ENCODE results near the gene PELI1. TPM values are rescaled to one million over a fixed set of nuclear protein-coding genes. Genes with fewer than 3 reads are reported as not detected.

The PELI1 gene
- total and polyA plus RNA-seq, 4 donors = 21.9 to 45.4 (median 39.0) TPM

DNA sequence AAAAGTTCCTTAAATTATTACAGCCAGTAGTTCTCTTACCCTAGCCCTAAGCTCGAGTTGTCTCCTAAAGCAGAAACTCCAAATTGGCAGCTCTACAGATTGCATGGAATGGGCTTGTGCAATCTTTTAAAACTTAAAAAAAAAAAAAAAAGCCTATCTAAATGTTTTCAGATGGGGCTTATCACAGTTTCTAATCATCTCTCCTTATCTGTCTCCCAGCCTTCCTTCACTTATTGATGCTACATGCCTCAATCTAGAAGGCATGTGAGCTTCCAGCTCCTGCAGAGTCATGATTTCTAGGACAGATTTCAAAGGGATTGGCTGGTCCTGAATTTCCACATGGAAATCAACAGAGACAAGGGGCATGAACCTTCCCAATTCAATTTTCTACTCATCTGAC, 33.1 kb upstream of the PELI1 start:
- no peak for DNase-seq (ENCODE audit: low read depth in 4 of 6, low spot score in 6 of 6)
- H3K4me3 ChIP-seq (ENCODE audit: low read depth, low read length) = no peak overlapping the region
- WGBS (ENCODE audit: insufficient coverage) = no CpG with 5 or more reads among the region's 1 CpG
- no peaks in the 10 kb centered on the region for H3K27me3 ChIP-seq (ENCODE audit: control insufficient read depth, insufficient read depth, low read length)
- no peaks in the 10 kb centered on the region for H3K9me3 ChIP-seq (ENCODE audit: control insufficient read depth, insufficient read depth, low read length)
- H3K27ac ChIP-seq (ENCODE audit: low read depth, low read length) = no peak overlapping the region
- H3K4me1 ChIP-seq (ENCODE audit: control insufficient read depth, insufficient read depth, low read length) = no peaks in the 10 kb centered on the region
- no peaks in the 10 kb centered on the region for H3K36me3 ChIP-seq (ENCODE audit: control insufficient read depth, insufficient read depth, low read length)

GRCh38 chr2:64175419-64176197, 31.4 kb upstream of the PELI1 start:
- Histone ChIP-seq H3K9me3 (ENCODE audit: control insufficient read depth, insufficient read depth, low read length) (no peaks in the 10 kb centered on the region), H3K36me3 (ENCODE audit: control insufficient read depth, insufficient read depth, low read length) (no peaks in the 10 kb centered on the region), H3K4me1 (ENCODE audit: control insufficient read depth, insufficient read depth, low read length) (no peaks in the 10 kb centered on the region), H3K4me3 (ENCODE audit: low read depth, low read length) (no peak overlapping the region), H3K27me3 (ENCODE audit: control insufficient read depth, insufficient read depth, low read length) (no peaks in the 10 kb centered on the region), H3K27ac (ENCODE audit: low read depth, low read length) (no peak overlapping the region)
- WGBS (ENCODE audit: insufficient coverage) = 88% methylated on average over 4 of the region's 5 CpGs
- DNase-seq (ENCODE audit: low read depth in 4 of 6, low spot score in 6 of 6) = no peak

- no peak overlapping the region for H3K27ac ChIP-seq (ENCODE audit: low read depth, low read length)
- no peaks in the 10 kb centered on the region for H3K36me3 ChIP-seq (ENCODE audit: control insufficient read depth, insufficient read depth, low read length)
- no peaks in the 10 kb centered on the region for H3K27me3 ChIP-seq (ENCODE audit: control insufficient read depth, insufficient read depth, low read length)
- H3K4me3 ChIP-seq (ENCODE audit: low read depth, low read length) = no peak overlapping the region
- H3K9me3 ChIP-seq (ENCODE audit: control insufficient read depth, insufficient read depth, low read length) = no peaks in the 10 kb centered on the region
- no peak for DNase-seq (ENCODE audit: low read depth in 4 of 6, low spot score in 6 of 6)
- 93% methylated on average over 3 of the region's 5 CpGs for WGBS (ENCODE audit: insufficient coverage)
- H3K4me1 ChIP-seq (ENCODE audit: control insufficient read depth, insufficient read depth, low read length) = no peaks in the 10 kb centered on the region
Observed at GRCh38 chr2:64173156-64174135, 29.2 kb upstream of the PELI1 start.

- no peak overlapping the region for H3K4me3 ChIP-seq (ENCODE audit: low read depth, low read length)
- no peaks in the 10 kb centered on the region for H3K27me3 ChIP-seq (ENCODE audit: control insufficient read depth, insufficient read depth, low read length)
- H3K4me1 ChIP-seq (ENCODE audit: control insufficient read depth, insufficient read depth, low read length) = no peaks in the 10 kb centered on the region
- H3K9me3 ChIP-seq (ENCODE audit: control insufficient read depth, insufficient read depth, low read length) = no peaks in the 10 kb centered on the region
- WGBS (ENCODE audit: insufficient coverage) = 100% methylated on average over 1 of the region's 1 CpG
- no peak for DNase-seq (ENCODE audit: low read depth in 4 of 6, low spot score in 6 of 6)
- H3K27ac ChIP-seq (ENCODE audit: low read depth, low read length) = no peak overlapping the region
- no peaks in the 10 kb centered on the region for H3K36me3 ChIP-seq (ENCODE audit: control insufficient read depth, insufficient read depth, low read length)
Observed at GRCh38 chr2:64168756-64169155, 24.5 kb upstream of the PELI1 start.

DNA sequence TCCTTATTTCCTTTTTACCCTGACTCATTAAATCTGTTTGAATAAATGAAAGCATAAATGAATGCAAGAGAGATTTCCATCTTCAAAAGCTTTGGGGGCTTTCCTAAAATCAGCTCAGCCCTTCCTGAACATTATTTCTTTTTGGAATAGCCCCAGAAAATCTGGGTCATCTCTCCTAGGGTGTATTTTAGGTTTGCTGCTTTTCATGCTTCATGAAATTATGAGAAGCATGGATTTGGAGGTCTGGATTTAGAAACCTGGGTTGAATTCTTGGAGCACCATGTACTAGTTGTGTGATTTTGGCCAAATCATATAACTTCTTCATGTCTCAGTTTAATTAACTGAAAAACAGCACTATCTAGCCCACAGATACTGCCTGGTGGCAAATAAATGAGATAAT, 24.0 kb upstream of the PELI1 start:
- H3K27ac ChIP-seq (ENCODE audit: low read depth, low read length) = no peak overlapping the region
- no peak for DNase-seq (ENCODE audit: low read depth in 4 of 6, low spot score in 6 of 6)

DNA sequence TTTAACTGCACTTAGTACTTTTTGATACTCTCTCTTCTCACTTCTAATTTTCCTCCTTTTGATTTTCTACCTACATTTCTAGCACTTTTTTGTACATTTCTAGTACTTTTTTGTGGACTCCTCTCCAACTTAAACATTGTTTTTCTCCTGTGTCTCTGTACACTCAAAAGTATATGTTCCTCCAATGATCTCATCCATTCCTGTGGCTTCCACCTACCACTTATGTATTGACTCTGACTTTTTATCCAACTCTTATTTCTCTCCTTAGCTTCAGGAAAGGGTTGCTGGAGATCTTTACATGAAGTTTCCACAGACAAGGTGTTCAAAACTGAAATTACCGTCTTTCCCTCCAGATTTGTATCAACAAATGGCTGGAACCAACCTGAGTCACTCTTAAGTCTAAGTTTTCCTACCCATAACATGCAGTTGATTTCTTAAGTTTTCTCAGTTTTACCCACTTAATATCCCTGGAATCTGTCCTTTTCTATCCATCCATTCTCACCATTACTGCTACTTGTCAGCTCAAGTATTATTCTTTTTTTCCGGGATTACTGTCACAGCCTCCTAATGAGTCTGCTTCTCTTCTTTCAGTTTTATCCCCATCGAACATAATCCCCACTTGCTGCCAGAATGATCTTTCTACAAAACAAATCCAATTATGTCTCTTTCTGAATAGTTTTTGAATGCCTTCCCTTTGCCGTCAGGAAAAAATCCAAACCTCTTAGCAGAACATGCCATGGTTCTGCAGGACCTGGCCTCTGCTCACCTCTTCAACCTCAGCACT, 22.6 kb upstream of the PELI1 start:
- Histone ChIP-seq H3K27ac (ENCODE audit: low read depth, low read length) (no peak overlapping the region), H3K4me1 (ENCODE audit: control insufficient read depth, insufficient read depth, low read length) (no peaks in the 10 kb centered on the region), H3K27me3 (ENCODE audit: control insufficient read depth, insufficient read depth, low read length) (no peaks in the 10 kb centered on the region), H3K9me3 (ENCODE audit: control insufficient read depth, insufficient read depth, low read length) (no peaks in the 10 kb centered on the region), H3K36me3 (ENCODE audit: control insufficient read depth, insufficient read depth, low read length) (no peaks in the 10 kb centered on the region), H3K4me3 (ENCODE audit: low read depth, low read length) (no peak overlapping the region)
- no peak for DNase-seq (ENCODE audit: low read depth in 4 of 6, low spot score in 6 of 6)
- 96% methylated on average over 4 of the region's 4 CpGs for whole genome bisulfite sequencing (ENCODE audit: insufficient coverage)

More for the DNA sequence above, 24.0 kb upstream of the PELI1 start:
- Histone ChIP-seq H3K36me3 (ENCODE audit: control insufficient read depth, insufficient read depth, low read length) (no peaks in the 10 kb centered on the region), H3K4me1 (ENCODE audit: control insufficient read depth, insufficient read depth, low read length) (no peaks in the 10 kb centered on the region), H3K27me3 (ENCODE audit: control insufficient read depth, insufficient read depth, low read length) (no peaks in the 10 kb centered on the region), H3K4me3 (ENCODE audit: low read depth, low read length) (no peak overlapping the region), H3K9me3 (ENCODE audit: control insufficient read depth, insufficient read depth, low read length) (no peaks in the 10 kb centered on the region)

- H3K9me3 ChIP-seq (ENCODE audit: control insufficient read depth, insufficient read depth, low read length) = no peaks in the 10 kb centered on the region
- no peak for DNase-seq (ENCODE audit: low read depth in 4 of 6, low spot score in 6 of 6)
- 80% methylated on average over 1 of the region's 2 CpGs for WGBS (ENCODE audit: insufficient coverage)
- H3K4me3 ChIP-seq (ENCODE audit: low read depth, low read length) = no peak overlapping the region
- no peak overlapping the region for H3K27ac ChIP-seq (ENCODE audit: low read depth, low read length)
- H3K27me3 ChIP-seq (ENCODE audit: control insufficient read depth, insufficient read depth, low read length) = no peaks in the 10 kb centered on the region
- no peaks in the 10 kb centered on the region for H3K36me3 ChIP-seq (ENCODE audit: control insufficient read depth, insufficient read depth, low read length)
- no peaks in the 10 kb centered on the region for H3K4me1 ChIP-seq (ENCODE audit: control insufficient read depth, insufficient read depth, low read length)
Observed at GRCh38 chr2:64166212-64166611, 22.0 kb upstream of the PELI1 start.

GRCh38 chr2:64165706-64166105, 21.5 kb upstream of the PELI1 start:
- Histone ChIP-seq H3K4me3 (ENCODE audit: low read depth, low read length) (no peak overlapping the region), H3K36me3 (ENCODE audit: control insufficient read depth, insufficient read depth, low read length) (no peaks in the 10 kb centered on the region), H3K4me1 (ENCODE audit: control insufficient read depth, insufficient read depth, low read length) (no peaks in the 10 kb centered on the region), H3K27me3 (ENCODE audit: control insufficient read depth, insufficient read depth, low read length) (no peaks in the 10 kb centered on the region), H3K27ac (ENCODE audit: low read depth, low read length) (no peak overlapping the region), H3K9me3 (ENCODE audit: control insufficient read depth, insufficient read depth, low read length) (no peaks in the 10 kb centered on the region)
- no peak for DNase-seq (ENCODE audit: low read depth in 4 of 6, low spot score in 6 of 6)
- no CpG with 5 or more reads among the region's 1 CpG for WGBS (ENCODE audit: insufficient coverage)

- H3K4me3 ChIP-seq (ENCODE audit: low read depth, low read length) = no peak overlapping the region
- H3K27ac ChIP-seq (ENCODE audit: low read depth, low read length) = no peak overlapping the region
- no peak for DNase-seq (ENCODE audit: low read depth in 4 of 6, low spot score in 6 of 6)
- no peaks in the 10 kb centered on the region for H3K4me1 ChIP-seq (ENCODE audit: control insufficient read depth, insufficient read depth, low read length)
- WGBS (ENCODE audit: insufficient coverage) = no CpG with 5 or more reads among the region's 1 CpG
- no peaks in the 10 kb centered on the region for H3K27me3 ChIP-seq (ENCODE audit: control insufficient read depth, insufficient read depth, low read length)
- no peaks in the 10 kb centered on the region for H3K9me3 ChIP-seq (ENCODE audit: control insufficient read depth, insufficient read depth, low read length)
- H3K36me3 ChIP-seq (ENCODE audit: control insufficient read depth, insufficient read depth, low read length) = no peaks in the 10 kb centered on the region
Observed at GRCh38 chr2:64164629-64165028, 20.4 kb upstream of the PELI1 start.

Data from spinal cord (tissue), 10 donors.